Measurements from ENCODE around the gene SNX21. TPM values are rescaled to one million over a fixed set of nuclear protein-coding genes. Genes with fewer than 3 reads are reported as not detected.

Gene SNX21
- polyA plus RNA-seq, 2 of the 4 experiments (the other 2 are of a cell fraction): 4.0 to 7.0 TPM

DNA sequence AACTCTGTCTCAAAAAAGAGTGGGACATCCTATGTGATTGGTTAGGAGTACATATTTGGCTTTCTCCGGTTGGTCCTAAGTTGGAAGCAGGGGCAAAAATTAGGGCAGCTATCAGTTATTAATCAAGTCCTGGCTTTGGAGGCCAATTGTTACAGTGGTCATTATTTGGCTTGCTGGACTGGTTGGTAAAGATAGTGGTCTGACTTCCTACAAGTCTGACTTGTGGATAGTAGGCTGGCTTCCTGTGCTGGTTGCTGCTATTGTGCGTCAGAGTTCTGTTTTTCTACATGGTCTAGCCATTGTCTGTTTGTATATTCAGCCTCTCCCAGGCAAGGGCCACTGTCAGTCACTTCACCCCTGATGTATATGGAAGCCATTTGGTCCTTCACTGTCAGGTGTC lies 16.6 kb downstream of the SNX21 start:
- DNase-seq (ENCODE audit: low read depth in 1 of 2, low spot score in 1 of 2) (no peak), ATAC-seq (no peak), FAIRE-seq (no peak)
- TF ChIP-seq EHMT2 (IDR thresholded peaks at IDR 0.05; ENCODE audit: low read depth) (no peak), PHF8 (IDR thresholded peaks at IDR 0.05; ENCODE audit: borderline replicate concordance, low read depth) (no peak), FOSL2 (IDR thresholded peaks at IDR 0.05) (no peak), FOSL2 (CRISPR knock-in tag; IDR thresholded peaks at IDR 0.05) (no peak), ZFP36 (IDR thresholded peaks at IDR 0.05; ENCODE audit: borderline replicate concordance, partially characterized antibody) (no peak), SMC3 (IDR thresholded peaks at IDR 0.05) (no peak), TP53 (CRISPR knock-in tag; IDR thresholded peaks at IDR 0.05) (no peak), EHF (CRISPR knock-in tag; IDR thresholded peaks at IDR 0.05) (no peak), HOXB5 (CRISPR knock-in tag; IDR thresholded peaks at IDR 0.05) (no peak)
- TF ChIP-seq, protein P1, sequence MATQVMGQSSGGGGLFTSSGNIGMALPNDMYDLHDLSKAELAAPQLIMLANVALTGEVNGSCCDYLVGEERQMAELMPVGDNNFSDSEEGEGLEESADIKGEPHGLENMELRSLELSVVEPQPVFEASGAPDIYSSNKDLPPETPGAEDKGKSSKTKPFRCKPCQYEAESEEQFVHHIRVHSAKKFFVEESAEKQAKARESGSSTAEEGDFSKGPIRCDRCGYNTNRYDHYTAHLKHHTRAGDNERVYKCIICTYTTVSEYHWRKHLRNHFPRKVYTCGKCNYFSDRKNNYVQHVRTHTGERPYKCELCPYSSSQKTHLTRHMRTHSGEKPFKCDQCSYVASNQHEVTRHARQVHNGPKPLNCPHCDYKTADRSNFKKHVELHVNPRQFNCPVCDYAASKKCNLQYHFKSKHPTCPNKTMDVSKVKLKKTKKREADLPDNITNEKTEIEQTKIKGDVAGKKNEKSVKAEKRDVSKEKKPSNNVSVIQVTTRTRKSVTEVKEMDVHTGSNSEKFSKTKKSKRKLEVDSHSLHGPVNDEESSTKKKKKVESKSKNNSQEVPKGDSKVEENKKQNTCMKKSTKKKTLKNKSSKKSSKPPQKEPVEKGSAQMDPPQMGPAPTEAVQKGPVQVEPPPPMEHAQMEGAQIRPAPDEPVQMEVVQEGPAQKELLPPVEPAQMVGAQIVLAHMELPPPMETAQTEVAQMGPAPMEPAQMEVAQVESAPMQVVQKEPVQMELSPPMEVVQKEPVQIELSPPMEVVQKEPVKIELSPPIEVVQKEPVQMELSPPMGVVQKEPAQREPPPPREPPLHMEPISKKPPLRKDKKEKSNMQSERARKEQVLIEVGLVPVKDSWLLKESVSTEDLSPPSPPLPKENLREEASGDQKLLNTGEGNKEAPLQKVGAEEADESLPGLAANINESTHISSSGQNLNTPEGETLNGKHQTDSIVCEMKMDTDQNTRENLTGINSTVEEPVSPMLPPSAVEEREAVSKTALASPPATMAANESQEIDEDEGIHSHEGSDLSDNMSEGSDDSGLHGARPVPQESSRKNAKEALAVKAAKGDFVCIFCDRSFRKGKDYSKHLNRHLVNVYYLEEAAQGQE (IDR thresholded peaks at IDR 0.05): no peak
- H3K4me2 ChIP-seq: no peak overlapping the region
- no peaks in the 10 kb centered on the region for H3K4me1 ChIP-seq
- 94% methylated on average over 2 of the region's 2 CpGs for WGBS (ENCODE audit: missing lambda C conversion rate)
- no peak overlapping the region for H3K27ac ChIP-seq
- POLR2A ChIA-PET: interaction anchor here (0.7 kb wide), 1 partner anchor 16 kb away, joined by 3 read pairs; the partner anchor contains the start of gene SNX21
- CTCF ChIA-PET: interaction anchor here (1.3 to 1.5 kb wide), 2 partner anchors 20 to 39 kb away, joined by 3 to 4 read pairs; no protein-coding TSS in a partner anchor
- no peaks in the 10 kb centered on the region for H3K9me3 ChIP-seq
- no peak overlapping the region for H3K4me3 ChIP-seq

DNA sequence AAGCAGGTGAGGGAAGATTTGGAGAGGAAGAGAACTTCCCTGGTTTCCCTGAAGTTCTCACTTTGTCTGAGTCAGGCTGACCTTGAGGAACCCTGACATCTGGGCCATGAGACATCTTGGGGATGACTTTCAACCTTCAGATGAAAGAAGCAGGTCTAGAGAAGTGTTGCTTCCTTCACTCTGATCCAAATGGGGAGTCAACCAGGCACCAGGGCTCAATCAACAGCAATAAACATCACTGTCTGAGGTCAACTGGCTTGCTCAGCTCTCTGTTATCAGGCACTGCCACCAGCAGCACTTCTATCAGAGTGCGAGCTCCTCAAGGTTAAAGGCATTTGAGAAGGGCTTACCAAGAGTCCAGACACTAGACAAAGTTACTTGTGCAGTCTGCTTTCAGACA lies 17.3 kb downstream of the SNX21 start:
- CTCF ChIA-PET: interaction anchor here (0.9 to 1.5 kb wide), 4 partner anchors 9 to 119 kb away, joined by 3 to 4 read pairs (median 3); no protein-coding TSS in a partner anchor
- Histone ChIP-seq H3K4me2 (no peak overlapping the region), H3K4me1 (peaks cover 2% of the 10 kb centered on the region; the same call in 1 of the 3 replicates), H3K4me3 (no peak overlapping the region), H3K9me3 (no peaks in the 10 kb centered on the region), H3K27ac (no peak overlapping the region)
- FAIRE-seq (no peak), DNase-seq (ENCODE audit: low read depth in 1 of 2, low spot score in 1 of 2) (no peak), ATAC-seq (no peak)
- WGBS (ENCODE audit: missing lambda C conversion rate): 90% methylated on average over 1 of the region's 1 CpG
- POLR2A ChIA-PET: no interaction called here
- TF ChIP-seq, protein P2, sequence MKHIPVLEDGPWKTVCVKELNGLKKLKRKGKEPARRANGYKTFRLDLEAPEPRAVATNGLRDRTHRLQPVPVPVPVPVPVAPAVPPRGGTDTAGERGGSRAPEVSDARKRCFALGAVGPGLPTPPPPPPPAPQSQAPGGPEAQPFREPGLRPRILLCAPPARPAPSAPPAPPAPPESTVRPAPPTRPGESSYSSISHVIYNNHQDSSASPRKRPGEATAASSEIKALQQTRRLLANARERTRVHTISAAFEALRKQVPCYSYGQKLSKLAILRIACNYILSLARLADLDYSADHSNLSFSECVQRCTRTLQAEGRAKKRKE (CRISPR knock-in tag; IDR thresholded peaks at IDR 0.05; ENCODE audit: low read depth): no peak
- no peak for TF ChIP-seq CBX2 (IDR thresholded peaks at IDR 0.05; ENCODE audit: borderline replicate concordance, low read depth)
- TF ChIP-seq MAFK (IDR thresholded peaks at IDR 0.05; ENCODE audit: partially characterized antibody): no peak
- TF ChIP-seq HEYL (CRISPR knock-in tag; IDR thresholded peaks at IDR 0.05): no peak
- TF ChIP-seq, protein P3, sequence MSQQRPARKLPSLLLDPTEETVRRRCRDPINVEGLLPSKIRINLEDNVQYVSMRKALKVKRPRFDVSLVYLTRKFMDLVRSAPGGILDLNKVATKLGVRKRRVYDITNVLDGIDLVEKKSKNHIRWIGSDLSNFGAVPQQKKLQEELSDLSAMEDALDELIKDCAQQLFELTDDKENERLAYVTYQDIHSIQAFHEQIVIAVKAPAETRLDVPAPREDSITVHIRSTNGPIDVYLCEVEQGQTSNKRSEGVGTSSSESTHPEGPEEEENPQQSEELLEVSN (IDR thresholded peaks at IDR 0.05; ENCODE audit: borderline replicate concordance, low read depth): no peak
- TF ChIP-seq CHD2 (IDR thresholded peaks at IDR 0.05; ENCODE audit: low read length, partially characterized antibody): no peak
- TF ChIP-seq, protein P4, sequence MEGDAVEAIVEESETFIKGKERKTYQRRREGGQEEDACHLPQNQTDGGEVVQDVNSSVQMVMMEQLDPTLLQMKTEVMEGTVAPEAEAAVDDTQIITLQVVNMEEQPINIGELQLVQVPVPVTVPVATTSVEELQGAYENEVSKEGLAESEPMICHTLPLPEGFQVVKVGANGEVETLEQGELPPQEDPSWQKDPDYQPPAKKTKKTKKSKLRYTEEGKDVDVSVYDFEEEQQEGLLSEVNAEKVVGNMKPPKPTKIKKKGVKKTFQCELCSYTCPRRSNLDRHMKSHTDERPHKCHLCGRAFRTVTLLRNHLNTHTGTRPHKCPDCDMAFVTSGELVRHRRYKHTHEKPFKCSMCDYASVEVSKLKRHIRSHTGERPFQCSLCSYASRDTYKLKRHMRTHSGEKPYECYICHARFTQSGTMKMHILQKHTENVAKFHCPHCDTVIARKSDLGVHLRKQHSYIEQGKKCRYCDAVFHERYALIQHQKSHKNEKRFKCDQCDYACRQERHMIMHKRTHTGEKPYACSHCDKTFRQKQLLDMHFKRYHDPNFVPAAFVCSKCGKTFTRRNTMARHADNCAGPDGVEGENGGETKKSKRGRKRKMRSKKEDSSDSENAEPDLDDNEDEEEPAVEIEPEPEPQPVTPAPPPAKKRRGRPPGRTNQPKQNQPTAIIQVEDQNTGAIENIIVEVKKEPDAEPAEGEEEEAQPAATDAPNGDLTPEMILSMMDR (IDR thresholded peaks at IDR 0.05): no peak

Measured in A549 (cell line).